GM12878 (cell line): ENCODE data around the gene ALG3. TPM values are rescaled to one million over a fixed set of nuclear protein-coding genes. Genes with fewer than 3 reads are reported as not detected.

Source experiments
- ATAC-seq: fragments of 200-7000 bp; cut with Tn5 transposase; 3 replicates; pipeline ENCODE4 v1.9.1; 2020; ENCODE audit warnings: mild to moderate bottlenecking, moderate library complexity
- BruUV-seq: library from RNA; stranded (reverse); fragments of 400-500 nt; replicated peaks from 2 replicates; lab custom pipeline; 2021; lab: Mats Ljungman, UMichigan
- CTCF ChIA-PET: fragments of 300-600 bp; sonication (Branson Sonifier 250); formaldehyde crosslinking; extraction: SDS; loops from one replicate; lab custom pipeline; 2021; ENCODE audit warnings: inconsistent platforms; lab: Yijun Ruan, JAX
- POLR2A ChIA-PET: fragments of 350-600 bp; formaldehyde crosslinking; extraction: SDS; loops from one replicate; lab custom pipeline; 2021; ENCODE audit warnings: inconsistent platforms; lab: Charles Lee
- RAD21 ChIA-PET: fragments of 300-600 bp; sonication (Branson Sonifier 250); formaldehyde crosslinking; loops from one replicate; lab custom pipeline; 2023; ENCODE audit warnings: antibody characterized with exemption; ENCODE audit not compliant: unreplicated experiment; lab: Charles Lee
- SMC1A ChIA-PET: fragments of 300-600 bp; sonication (Branson Sonifier 250); formaldehyde crosslinking; loops from one replicate; lab custom pipeline; 2023; ENCODE audit not compliant: unreplicated experiment, uncharacterized antibody; lab: Charles Lee
- DNase-seq: peaks from one replicate; pipeline ENCODE4 v3.0.0-alpha.2; 2011; ENCODE audit warnings: low read depth, low spot score
- FAIRE-seq: peaks from 3 replicates; lab custom pipeline; 2011; peaks lifted over from hg19 to GRCh38; lab: Jason Lieb, UNC
- H2AFZ ChIP-seq: 2 replicates; pipeline ENCODE4 v1.6.0; 2011; ENCODE audit warnings: low read depth, low read length, control low read depth; ENCODE audit not compliant: control insufficient read depth
- H3K27ac ChIP-seq: 2 replicates; pipeline ENCODE4 v1.5.1; 2011; ENCODE audit warnings: control low read depth; ENCODE audit not compliant: control insufficient read depth, insufficient read depth
- H3K27me3 ChIP-seq, 2 experiments: replicated peaks in 1 of 2; 2 replicates each; pipeline versions ENCODE4 v1.6.0 to v1.6.1; 2011; ENCODE audit warnings: low read length in 1 of 2; ENCODE audit not compliant: control insufficient read depth in 2 of 2, insufficient read depth in 2 of 2
- H3K36me3 ChIP-seq, 2 experiments: 2 replicates each; pipeline ENCODE4 v1.5.1; 2011; ENCODE audit warnings: low read length in 1 of 2; ENCODE audit not compliant: control insufficient read depth in 2 of 2, insufficient read depth in 2 of 2
- H3K4me1 ChIP-seq: 2 replicates; pipeline ENCODE4 v1.6.1; 2011; ENCODE audit warnings: mild to moderate bottlenecking, low read length, moderate library complexity, mixed read lengths; ENCODE audit not compliant: control insufficient read depth, insufficient read depth
- H3K4me2 ChIP-seq: 2 replicates; pipeline ENCODE4 v1.6.0; 2011; ENCODE audit warnings: control low read depth; ENCODE audit not compliant: control insufficient read depth, insufficient read depth
- H3K4me3 ChIP-seq: fragments of 200-600 bp; sonication (generic); 2 replicates; pipeline ENCODE4 v1.5.1; 2016
- H3K79me2 ChIP-seq: 2 replicates; pipeline ENCODE4 v1.6.0; 2011; ENCODE audit warnings: low read length; ENCODE audit not compliant: control insufficient read depth, insufficient read depth
- H3K9ac ChIP-seq: 2 replicates; pipeline ENCODE4 v1.8.0; 2011; ENCODE audit warnings: low read length, control low read depth, mixed read lengths; ENCODE audit not compliant: control insufficient read depth, insufficient read depth
- H3K9me3 ChIP-seq: replicated peaks from 3 replicates; pipeline ENCODE4 v1.5.1; 2011; ENCODE audit warnings: mild to moderate bottlenecking, low read length; ENCODE audit not compliant: control insufficient read depth, insufficient read depth
- H4K20me1 ChIP-seq: 2 replicates; pipeline ENCODE4 v1.6.0; 2011; ENCODE audit not compliant: control insufficient read depth, insufficient read depth
- FOXK2 ChIP-seq: fragments of 450-650 bp; IDR thresholded peaks from 2 replicates; pipeline ENCODE4 v1.6.1; 2017; ENCODE audit warnings: mild to moderate bottlenecking, moderate library complexity
- LARP7 ChIP-seq: fragments of 450-650 bp; IDR thresholded peaks from 2 replicates; pipeline ENCODE4 v1.6.1; 2017; ENCODE audit warnings: mild to moderate bottlenecking
- RAD21 ChIP-seq: IDR thresholded peaks from 2 replicates; pipeline ENCODE4 v1.6.1; 2011; ENCODE audit warnings: mild to moderate bottlenecking, low read depth, low read length, moderate library complexity; ENCODE audit not compliant: insufficient read depth
- RB1 ChIP-seq: fragments of 450-650 bp; formaldehyde crosslinking; IDR thresholded peaks from 2 replicates; pipeline ENCODE4 v1.6.1; 2017; ENCODE audit warnings: mild to moderate bottlenecking, borderline replicate concordance
- WGBS: methylation state at CpG from one replicate; pipeline ENCODE4 v1.1.6; 2016; ENCODE audit warnings: low lambda C conversion rate; ENCODE audit not compliant: insufficient replicate concordance, insufficient coverage; ENCODE audit errors: missing lambda C conversion rate; 5-methylcytosine and 5-hydroxymethylcytosine counted together
- in situ Hi-C: fragments of 300-500 bp; cut with MboI; formaldehyde crosslinking; loops from 9 replicates; pipeline ENCODE4 v1.14.3; 2018; ENCODE audit warnings: mixed read lengths
- intact Hi-C: fragments of 100-400 bp; cut with micrococcal nuclease; formaldehyde crosslinking; loops from one replicate; pipeline ENCODE4 v1.14.2; 2022; ENCODE audit not compliant: unreplicated experiment
- polyA plus RNA-seq, 11 experiments: library from polyadenylated mRNA; depleted of rRNA in 4 of 11; unstranded in 6 of 11; stranded (reverse) in 5 of 11; fragments of >200 nt; fragmentation: Nextera tagmentation in 4 of 11; fragmentation: Illumina TruSeq in 1 of 11; extraction: Ambion mirVana in 4 of 11; extraction: Trizol in 1 of 11; gene quantifications; 1 replicate in 1 of 11; 2 replicates in 10 of 11; pipeline versions ENCODE4 v1.2.1 to v1.2.3, GENCODE V29; 2011 to 2016; ENCODE audit warnings: inconsistent platforms in 2 of 11, missing spikeins in 2 of 11, low read depth in 1 of 11
- total RNA-seq, 4 experiments: library from RNA; depleted of rRNA in 3 of 4; stranded (reverse); fragments of >200 nt in 3 of 4; fragmentation: Illumina TruSeq in 1 of 4; extraction: Trizol in 1 of 4; gene quantifications; 2 replicates each; pipeline versions ENCODE4 v1.2.1 to v1.2.3, GENCODE V29; 2013 to 2021
- TF ChIP-seq, protein P1 (sequence below), 3 experiments: IDR thresholded peaks in 2 of 3; conservative IDR thresholded peaks in 1 of 3; 2 replicates each; pipeline ENCODE4 v1.5.1; 2011; ENCODE audit warnings: low read depth in 3 of 3, low read length in 3 of 3, mild to moderate bottlenecking in 3 of 3, control low read depth in 2 of 3, moderate library complexity in 2 of 3, inconsistent platforms in 1 of 3, mixed read lengths in 1 of 3; ENCODE audit not compliant: control insufficient read depth in 2 of 3, insufficient read depth in 1 of 3; ENCODE audit errors: extremely low read depth in 1 of 3

The ALG3 gene
- total and polyA plus RNA-seq, 10 of the 15 experiments (the other 5 are each of a cell fraction or from before 2014, with no cell fraction given): 13.6 to 84.7 (median 39.4) TPM

- TF ChIP-seq RB1: 0 out of 2 replicates have a peak, but pooled peaks have one; percentile 20
Observed at GRCh38 chr3:184289426-184289938, 40.7 kb upstream of the ALG3 start (continued).

DNA sequence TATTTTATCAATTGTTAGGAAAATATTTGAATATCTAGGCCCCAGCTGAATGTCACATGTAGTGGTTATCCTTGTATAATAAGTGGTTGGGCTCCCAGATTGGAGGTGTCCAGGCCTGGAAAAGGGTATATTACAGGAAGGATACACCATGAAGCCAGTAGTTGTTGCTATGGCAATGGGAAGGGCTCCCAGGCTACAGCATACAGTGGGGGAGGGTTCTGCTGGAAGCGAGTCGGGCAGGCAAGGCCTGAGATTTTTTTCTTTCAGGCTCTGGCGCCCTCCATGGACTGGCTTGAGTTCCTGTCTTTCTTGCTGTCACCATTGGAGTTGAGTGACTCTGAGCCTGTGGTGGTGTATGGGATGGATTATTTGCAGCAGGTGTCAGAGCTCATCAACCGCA, 35.9 kb upstream of the ALG3 start:
- 10% methylated on average over 4 of the region's 4 CpGs for WGBS
- no peaks in the 10 kb centered on the region for H3K9me3 ChIP-seq
- FAIRE-seq (no peak), DNase-seq (no peak), ATAC-seq (peak; percentile 59)
- ChIA-PET RAD21 (interaction anchor here (0.7 kb wide), 1 partner anchor 389 kb away, joined by 3 read pairs; no protein-coding TSS in a partner anchor), SMC1A (interaction anchor here (1.5 kb wide), 1 partner anchor 389 kb away, joined by 5 read pairs; no protein-coding TSS in a partner anchor), CTCF (interaction anchor here (1.6 kb wide), 2 partner anchors 57 to 389 kb away, joined by 3 to 4 read pairs; no protein-coding TSS in a partner anchor), POLR2A (no interaction called here)
- no peak overlapping the region for H3K4me2 ChIP-seq
- no peak overlapping the region for H3K27ac ChIP-seq
- no peak overlapping the region for H2AFZ ChIP-seq
- H3K79me2 ChIP-seq: no peaks in the 10 kb centered on the region
- H3K4me1 ChIP-seq: no peaks in the 10 kb centered on the region
- H3K27me3 ChIP-seq: no peaks in the 10 kb centered on the region; a peak in 2 of 4 replicates
- BruUV-seq: no TSS peak
- H3K4me3 ChIP-seq: no peak overlapping the region
- intact Hi-C loops: no loop called here
- H3K36me3 ChIP-seq: no peaks in the 10 kb centered on the region
- H4K20me1 ChIP-seq: no peaks in the 10 kb centered on the region
- in situ Hi-C loops: loop anchor here (5.0 kb wide), 1 partner anchor 392 kb away; no protein-coding TSS in a partner anchor
- H3K9ac ChIP-seq: no peak overlapping the region
- TF ChIP-seq, protein P1, sequence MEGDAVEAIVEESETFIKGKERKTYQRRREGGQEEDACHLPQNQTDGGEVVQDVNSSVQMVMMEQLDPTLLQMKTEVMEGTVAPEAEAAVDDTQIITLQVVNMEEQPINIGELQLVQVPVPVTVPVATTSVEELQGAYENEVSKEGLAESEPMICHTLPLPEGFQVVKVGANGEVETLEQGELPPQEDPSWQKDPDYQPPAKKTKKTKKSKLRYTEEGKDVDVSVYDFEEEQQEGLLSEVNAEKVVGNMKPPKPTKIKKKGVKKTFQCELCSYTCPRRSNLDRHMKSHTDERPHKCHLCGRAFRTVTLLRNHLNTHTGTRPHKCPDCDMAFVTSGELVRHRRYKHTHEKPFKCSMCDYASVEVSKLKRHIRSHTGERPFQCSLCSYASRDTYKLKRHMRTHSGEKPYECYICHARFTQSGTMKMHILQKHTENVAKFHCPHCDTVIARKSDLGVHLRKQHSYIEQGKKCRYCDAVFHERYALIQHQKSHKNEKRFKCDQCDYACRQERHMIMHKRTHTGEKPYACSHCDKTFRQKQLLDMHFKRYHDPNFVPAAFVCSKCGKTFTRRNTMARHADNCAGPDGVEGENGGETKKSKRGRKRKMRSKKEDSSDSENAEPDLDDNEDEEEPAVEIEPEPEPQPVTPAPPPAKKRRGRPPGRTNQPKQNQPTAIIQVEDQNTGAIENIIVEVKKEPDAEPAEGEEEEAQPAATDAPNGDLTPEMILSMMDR (IDR thresholded peaks at IDR 0.05 in 2 of 3, conservative IDR thresholded peaks at IDR 0.05 in 1 of 3; ENCODE audit: control insufficient read depth in 2 of 3, extremely low read depth in 1 of 3, insufficient read depth in 1 of 3, low read depth in 3 of 3, low read length in 3 of 3): peak; percentile 21 to 43 (median 24); a peak in 3 of 6 replicates
- TF ChIP-seq LARP7: no peak
- no peak for TF ChIP-seq FOXK2
- TF ChIP-seq RAD21: peak; percentile 47; the same call in 1 of the 2 replicates
- TF ChIP-seq, all 136 proteins: peak for 2
